ENCODE data around the gene ERCC2. TPM values are rescaled to one million over a fixed set of nuclear protein-coding genes. Genes with fewer than 3 reads are reported as not detected.

Gene ERCC2
- total and polyA plus RNA-seq, 2 of the 8 experiments (the other 6 are each of a cell fraction or from before 2014, with no cell fraction given) = 107 to 117 TPM

GRCh38 chr19:45363861-45364459, 6.4 kb downstream of the ERCC2 start (continued):
- TF ChIP-seq CHD7 (IDR thresholded peaks at IDR 0.05; ENCODE audit: insufficient replicate concordance, low read length) (no peak), SRF (IDR thresholded peaks at IDR 0.05; ENCODE audit: low read depth, low read length) (no peak), KDM4A (IDR thresholded peaks at IDR 0.05; ENCODE audit: low read depth, low read length, severe bottlenecking) (no peak), KDM1A (IDR thresholded peaks at IDR 0.05; ENCODE audit: borderline replicate concordance, low read length) (no peak), SP2 (IDR thresholded peaks at IDR 0.05; ENCODE audit: low read length) (no peak), HDAC6 (IDR thresholded peaks at IDR 0.05; ENCODE audit: low read depth, low read length) (no peak), PHF8 (conservative IDR thresholded peaks at IDR 0.05; ENCODE audit: low read depth, low read length) (no peak)
